K562 (cell line): Measurements from ENCODE around the gene TMEM161B. TPM values are rescaled to one million over a fixed set of nuclear protein-coding genes. Genes with fewer than 3 reads are reported as not detected.

ENCODE experiments used
- ETS2 ChIP-seq: IDR thresholded peaks from 2 replicates; pipeline ENCODE4 v1.6.1; 2016; ENCODE audit warnings: borderline replicate concordance, missing genetic modification characterization, mild to moderate bottlenecking, moderate library complexity, missing compliant biosample characterization; ENCODE audit not compliant: poor library complexity, severe bottlenecking
- FOSL1 ChIP-seq: fragments of 200-800 bp; sonication (Bioruptor generic); conservative IDR thresholded peaks from 2 replicates; pipeline ENCODE4 v1.6.1; 2016; ENCODE audit warnings: missing genetic modification characterization, missing compliant biosample characterization
- GATAD2A ChIP-seq: fragments of 450-650 bp; IDR thresholded peaks from 2 replicates; pipeline ENCODE4 v1.6.1; 2017
- HNRNPLL ChIP-seq: fragments of 200-400 bp; formaldehyde crosslinking; IDR thresholded peaks from 2 replicates; pipeline ENCODE4 v1.6.1; 2017; ENCODE audit warnings: low read length, low read depth, mild to moderate bottlenecking; ENCODE audit not compliant: poor library complexity, severe bottlenecking
- MTA2 ChIP-seq: fragments of 450-650 bp; IDR thresholded peaks from 2 replicates; pipeline ENCODE4 v1.6.1; 2016; ENCODE audit warnings: low read depth
- PHB ChIP-seq: fragments of 250-450 bp; sonication (Bioruptor Pico); IDR thresholded peaks from 2 replicates; pipeline ENCODE4 v1.5.0; 2021
- PHF21A ChIP-seq: fragments of 450-650 bp; IDR thresholded peaks from 2 replicates; pipeline ENCODE4 v1.6.1; 2017; ENCODE audit warnings: low read depth, borderline replicate concordance
- SIN3A ChIP-seq, 2 experiments: fragments of 150-350 bp in 1 of 2; IDR thresholded peaks; 2 replicates each; pipeline ENCODE4 v1.6.1; 2011 to 2016; ENCODE audit warnings: borderline replicate concordance in 2 of 2, low read depth in 2 of 2, low read length in 2 of 2, mild to moderate bottlenecking in 2 of 2, moderate library complexity in 2 of 2; ENCODE audit not compliant: control insufficient read depth in 1 of 2
- SMARCB1 ChIP-seq: IDR thresholded peaks from 2 replicates; pipeline ENCODE4 v1.6.1; 2011; ENCODE audit warnings: improper control_type of control experiment, low read depth; ENCODE audit not compliant: insufficient read length
- TARDBP ChIP-seq: fragments of 450-650 bp; IDR thresholded peaks from 2 replicates; pipeline ENCODE4 v1.6.1; 2016
- ZNF76 ChIP-seq: fragments of 250-450 bp; sonication (Bioruptor Pico); IDR thresholded peaks from 2 replicates; pipeline ENCODE4 v1.4.0; 2020; ENCODE audit warnings: mild to moderate bottlenecking, moderate library complexity, borderline replicate concordance
- polyA plus RNA-seq, 8 experiments: library from polyadenylated mRNA; depleted of rRNA in 4 of 8; stranded (reverse) in 5 of 8; unstranded in 3 of 8; fragments of >200 nt; fragmentation: Nextera tagmentation in 2 of 8; fragmentation: Illumina TruSeq in 1 of 8; extraction: Ambion mirVana in 2 of 8; extraction: Trizol in 1 of 8; gene quantifications; 2 replicates each; pipeline versions ENCODE4 v1.2.1 to v1.2.3, GENCODE V29; 2011 to 2014; ENCODE audit warnings: inconsistent platforms in 1 of 8, missing spikeins in 1 of 8
- total RNA-seq, 7 experiments: library from RNA; depleted of rRNA in 6 of 7; stranded (reverse); fragments of >200 nt in 6 of 7; fragmentation: Illumina TruSeq in 2 of 7; extraction: Trizol in 2 of 7; gene quantifications; 2 replicates each; pipeline versions ENCODE4 v1.2.1 to v1.2.3, GENCODE V29; 2011 to 2021; ENCODE audit warnings: low replicate concordance in 1 of 7
- TF ChIP-seq, protein P1 (sequence below): sonication (generic); formaldehyde crosslinking; IDR thresholded peaks from 2 replicates; pipeline ENCODE4 v1.8.1; 2023; ENCODE audit warnings: mild to moderate bottlenecking, missing genetic modification reagents
- TF ChIP-seq, protein P2 (sequence below): fragments of 250-450 bp; sonication (Bioruptor Pico); IDR thresholded peaks from 2 replicates; pipeline ENCODE4 v1.5.0; 2021
- TF ChIP-seq, protein P3 (sequence below): sonication (generic); formaldehyde crosslinking; IDR thresholded peaks from 2 replicates; pipeline ENCODE4 v1.4.0; 2020; ENCODE audit warnings: mild to moderate bottlenecking, missing genetic modification reagents
- TF ChIP-seq, protein P4 (sequence below): fragments of 200-800 bp; sonication (Bioruptor generic); IDR thresholded peaks from 2 replicates; pipeline ENCODE4 v1.6.1; 2017; ENCODE audit warnings: missing genetic modification characterization, missing compliant biosample characterization
- TF ChIP-seq, protein P5 (sequence below): fragments of 450-650 bp; IDR thresholded peaks from 2 replicates; pipeline ENCODE4 v1.7.1; 2018; ENCODE audit warnings: mild to moderate bottlenecking, low read depth; ENCODE audit not compliant: partially characterized antibody

TMEM161B gene
- total and polyA plus RNA-seq, 9 of the 15 experiments (the other 6 are each of a cell fraction or from before 2014, with no cell fraction given) = 18.9 to 57.1 (median 40.6) TPM

DNA sequence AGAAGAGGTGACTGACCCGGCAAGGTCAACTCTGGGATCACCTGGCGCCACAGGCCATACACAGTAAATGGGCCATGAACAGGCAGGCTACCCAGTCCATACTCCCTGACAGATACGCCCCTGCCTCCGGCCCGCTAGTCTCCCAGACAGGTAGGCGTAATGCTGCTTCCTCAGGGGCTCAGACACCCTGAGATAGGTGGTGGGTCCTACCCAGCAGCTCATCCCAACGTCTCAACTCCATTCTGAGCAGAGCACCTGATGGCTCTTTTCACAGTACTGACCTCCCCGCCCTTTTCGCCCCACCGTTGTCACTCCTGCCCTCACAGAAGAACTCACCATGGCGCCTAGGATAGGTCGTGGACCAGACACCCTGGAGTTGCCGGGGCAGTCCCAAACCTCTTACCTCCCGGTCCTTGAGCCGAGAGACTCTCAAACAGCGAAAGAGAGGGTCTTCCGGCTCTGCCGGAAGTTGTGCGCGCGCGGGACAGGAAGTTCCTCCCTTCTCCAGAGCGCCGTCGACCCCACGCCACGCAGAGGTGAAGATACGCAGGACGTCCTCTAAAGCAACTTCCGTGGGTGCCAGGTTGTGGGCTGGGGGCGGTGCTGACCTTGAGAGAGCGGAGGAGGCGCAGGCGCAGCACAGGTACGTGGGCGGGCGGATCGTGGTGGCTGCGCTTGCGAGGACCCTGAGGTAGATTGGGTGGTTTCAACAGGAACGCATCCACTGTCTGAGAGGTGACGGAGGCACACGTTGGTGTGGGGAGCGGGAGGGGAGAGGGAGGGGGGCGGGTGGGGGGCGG is at the start of gene TMEM161B (continued):
- TF ChIP-seq GATAD2A (peak; percentile 59; the same call in 1 of the 2 replicates), MTA2 (no peak), SIN3A (IDR thresholded peaks at IDR 0.05; ENCODE audit: borderline replicate concordance in 2 of 2, control insufficient read depth in 1 of 2, low read depth in 2 of 2, low read length in 2 of 2) (peak in 1 of 2 experiments; percentile 20; a peak in 1 of 4 replicates), FOSL1 (tag) (no peak), TARDBP (peak; percentile 92), ETS2 (no peak), SMARCB1 (no peak), HNRNPLL (peak; percentile 89), ZNF76 (CRISPR knock-in tag) (no peak), PHF21A (no peak), PHB (no peak)
- TF ChIP-seq, protein P1, sequence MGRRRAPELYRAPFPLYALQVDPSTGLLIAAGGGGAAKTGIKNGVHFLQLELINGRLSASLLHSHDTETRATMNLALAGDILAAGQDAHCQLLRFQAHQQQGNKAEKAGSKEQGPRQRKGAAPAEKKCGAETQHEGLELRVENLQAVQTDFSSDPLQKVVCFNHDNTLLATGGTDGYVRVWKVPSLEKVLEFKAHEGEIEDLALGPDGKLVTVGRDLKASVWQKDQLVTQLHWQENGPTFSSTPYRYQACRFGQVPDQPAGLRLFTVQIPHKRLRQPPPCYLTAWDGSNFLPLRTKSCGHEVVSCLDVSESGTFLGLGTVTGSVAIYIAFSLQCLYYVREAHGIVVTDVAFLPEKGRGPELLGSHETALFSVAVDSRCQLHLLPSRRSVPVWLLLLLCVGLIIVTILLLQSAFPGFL (CRISPR knock-in tag) = no peak
- TF ChIP-seq, protein P2, sequence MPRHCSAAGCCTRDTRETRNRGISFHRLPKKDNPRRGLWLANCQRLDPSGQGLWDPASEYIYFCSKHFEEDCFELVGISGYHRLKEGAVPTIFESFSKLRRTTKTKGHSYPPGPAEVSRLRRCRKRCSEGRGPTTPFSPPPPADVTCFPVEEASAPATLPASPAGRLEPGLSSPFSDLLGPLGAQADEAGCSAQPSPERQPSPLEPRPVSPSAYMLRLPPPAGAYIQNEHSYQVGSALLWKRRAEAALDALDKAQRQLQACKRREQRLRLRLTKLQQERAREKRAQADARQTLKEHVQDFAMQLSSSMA (CRISPR knock-in tag) = no peak
- TF ChIP-seq, protein P3, sequence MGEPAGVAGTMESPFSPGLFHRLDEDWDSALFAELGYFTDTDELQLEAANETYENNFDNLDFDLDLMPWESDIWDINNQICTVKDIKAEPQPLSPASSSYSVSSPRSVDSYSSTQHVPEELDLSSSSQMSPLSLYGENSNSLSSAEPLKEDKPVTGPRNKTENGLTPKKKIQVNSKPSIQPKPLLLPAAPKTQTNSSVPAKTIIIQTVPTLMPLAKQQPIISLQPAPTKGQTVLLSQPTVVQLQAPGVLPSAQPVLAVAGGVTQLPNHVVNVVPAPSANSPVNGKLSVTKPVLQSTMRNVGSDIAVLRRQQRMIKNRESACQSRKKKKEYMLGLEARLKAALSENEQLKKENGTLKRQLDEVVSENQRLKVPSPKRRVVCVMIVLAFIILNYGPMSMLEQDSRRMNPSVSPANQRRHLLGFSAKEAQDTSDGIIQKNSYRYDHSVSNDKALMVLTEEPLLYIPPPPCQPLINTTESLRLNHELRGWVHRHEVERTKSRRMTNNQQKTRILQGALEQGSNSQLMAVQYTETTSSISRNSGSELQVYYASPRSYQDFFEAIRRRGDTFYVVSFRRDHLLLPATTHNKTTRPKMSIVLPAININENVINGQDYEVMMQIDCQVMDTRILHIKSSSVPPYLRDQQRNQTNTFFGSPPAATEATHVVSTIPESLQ = no peak
- TF ChIP-seq, protein P4, sequence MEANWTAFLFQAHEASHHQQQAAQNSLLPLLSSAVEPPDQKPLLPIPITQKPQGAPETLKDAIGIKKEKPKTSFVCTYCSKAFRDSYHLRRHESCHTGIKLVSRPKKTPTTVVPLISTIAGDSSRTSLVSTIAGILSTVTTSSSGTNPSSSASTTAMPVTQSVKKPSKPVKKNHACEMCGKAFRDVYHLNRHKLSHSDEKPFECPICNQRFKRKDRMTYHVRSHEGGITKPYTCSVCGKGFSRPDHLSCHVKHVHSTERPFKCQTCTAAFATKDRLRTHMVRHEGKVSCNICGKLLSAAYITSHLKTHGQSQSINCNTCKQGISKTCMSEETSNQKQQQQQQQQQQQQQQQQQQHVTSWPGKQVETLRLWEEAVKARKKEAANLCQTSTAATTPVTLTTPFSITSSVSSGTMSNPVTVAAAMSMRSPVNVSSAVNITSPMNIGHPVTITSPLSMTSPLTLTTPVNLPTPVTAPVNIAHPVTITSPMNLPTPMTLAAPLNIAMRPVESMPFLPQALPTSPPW = peak; percentile 90
- TF ChIP-seq, protein P5, sequence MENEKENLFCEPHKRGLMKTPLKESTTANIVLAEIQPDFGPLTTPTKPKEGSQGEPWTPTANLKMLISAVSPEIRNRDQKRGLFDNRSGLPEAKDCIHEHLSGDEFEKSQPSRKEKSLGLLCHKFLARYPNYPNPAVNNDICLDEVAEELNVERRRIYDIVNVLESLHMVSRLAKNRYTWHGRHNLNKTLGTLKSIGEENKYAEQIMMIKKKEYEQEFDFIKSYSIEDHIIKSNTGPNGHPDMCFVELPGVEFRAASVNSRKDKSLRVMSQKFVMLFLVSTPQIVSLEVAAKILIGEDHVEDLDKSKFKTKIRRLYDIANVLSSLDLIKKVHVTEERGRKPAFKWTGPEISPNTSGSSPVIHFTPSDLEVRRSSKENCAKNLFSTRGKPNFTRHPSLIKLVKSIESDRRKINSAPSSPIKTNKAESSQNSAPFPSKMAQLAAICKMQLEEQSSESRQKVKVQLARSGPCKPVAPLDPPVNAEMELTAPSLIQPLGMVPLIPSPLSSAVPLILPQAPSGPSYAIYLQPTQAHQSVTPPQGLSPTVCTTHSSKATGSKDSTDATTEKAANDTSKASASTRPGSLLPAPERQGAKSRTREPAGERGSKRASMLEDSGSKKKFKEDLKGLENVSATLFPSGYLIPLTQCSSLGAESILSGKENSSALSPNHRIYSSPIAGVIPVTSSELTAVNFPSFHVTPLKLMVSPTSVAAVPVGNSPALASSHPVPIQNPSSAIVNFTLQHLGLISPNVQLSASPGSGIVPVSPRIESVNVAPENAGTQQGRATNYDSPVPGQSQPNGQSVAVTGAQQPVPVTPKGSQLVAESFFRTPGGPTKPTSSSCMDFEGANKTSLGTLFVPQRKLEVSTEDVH = peak; percentile 88
